ENCODE measurements around the gene OR6Y1. TPM values are rescaled to one million over a fixed set of nuclear protein-coding genes. Genes with fewer than 3 reads are reported as not detected.

Gene OR6Y1
- total RNA-seq, 1 experiment from 2014 or later, result not detected

GRCh38 chr1:158516966-158517365 is 37.2 kb downstream of the OR6Y1 start:
- H3K79me2 ChIP-seq (ENCODE audit: low read length), result no peaks in the 10 kb centered on the region
- H4K20me1 ChIP-seq (ENCODE audit: low read length), result no peaks in the 10 kb centered on the region
- H3K9me3 ChIP-seq (ENCODE audit: low read length), result no peaks in the 10 kb centered on the region
- no peaks in the 10 kb centered on the region for H3K4me1 ChIP-seq (ENCODE audit: insufficient read depth, low read length)
- no peaks in the 10 kb centered on the region for H3K36me3 ChIP-seq (ENCODE audit: low read depth, low read length)
- no peak overlapping the region for H3K9ac ChIP-seq (ENCODE audit: low read length)
- ChIA-PET POLR2A (ENCODE audit: unreplicated experiment) (no interaction called here), CTCF (no interaction called here)
- H3K27ac ChIP-seq (ENCODE audit: low read length), result no peak overlapping the region
- no peaks in the 10 kb centered on the region for H3K9me2 ChIP-seq (replicated peaks; ENCODE audit: low read length)
- H3F3A ChIP-seq (ENCODE audit: low read length, unreplicated experiment), result no peaks in the 10 kb centered on the region
- BruUV-seq (replicated peaks), result no TSS peak
- TF ChIP-seq EZH2 (IDR thresholded peaks at IDR 0.05; ENCODE audit: low read length, unreplicated experiment) (no peak), CTCF (conservative IDR thresholded peaks at IDR 0.05; ENCODE audit: low read depth, low read length) (no peak)
- no peak overlapping the region for H3K4me3 ChIP-seq (ENCODE audit: low read length)
- no peak overlapping the region for H3K4me2 ChIP-seq (ENCODE audit: low read length)
- ATAC-seq (no peak), DNase-seq (no peak)
- H2AFZ ChIP-seq (ENCODE audit: low read length), result no peak overlapping the region
- H3K27me3 ChIP-seq (ENCODE audit: low read length), result peaks cover 15% of the 10 kb centered on the region
- intact Hi-C loops (cut with micrococcal nuclease), result no loop called here

- TF ChIP-seq CTCF (conservative IDR thresholded peaks at IDR 0.05; ENCODE audit: low read depth, low read length), result no peak
- no peak for TF ChIP-seq EZH2phosphoT487 (IDR thresholded peaks at IDR 0.05; ENCODE audit: borderline replicate concordance, low read length)
- TF ChIP-seq EZH2 (IDR thresholded peaks at IDR 0.05; ENCODE audit: low read length, unreplicated experiment), result no peak
- H3K27me3 ChIP-seq (ENCODE audit: low read length), result peaks cover 11% of the 10 kb centered on the region; the same call in 1 of the 2 replicates
- no peaks in the 10 kb centered on the region for H3K79me2 ChIP-seq (ENCODE audit: low read length)
- no TSS peak for BruUV-seq (replicated peaks)
- no peak overlapping the region for H3K27ac ChIP-seq (ENCODE audit: low read length)
- no peak overlapping the region for H3K9ac ChIP-seq (ENCODE audit: low read length)
- no peak overlapping the region for H3K4me3 ChIP-seq (ENCODE audit: low read length)
- H4K20me1 ChIP-seq (ENCODE audit: low read length), result no peaks in the 10 kb centered on the region
- CTCF ChIA-PET, result no interaction called here
- H3K4me1 ChIP-seq (ENCODE audit: insufficient read depth, low read length), result no peaks in the 10 kb centered on the region
- POLR2A ChIA-PET (ENCODE audit: unreplicated experiment), result no interaction called here
- intact Hi-C loops (cut with micrococcal nuclease), result loop anchor here (5.0 kb wide), 1 partner anchor 488 kb away; no protein-coding TSS in a partner anchor
- H3K9me2 ChIP-seq (replicated peaks; ENCODE audit: low read length), result no peaks in the 10 kb centered on the region
- no peaks in the 10 kb centered on the region for H3K9me3 ChIP-seq (ENCODE audit: low read length)
- H2AFZ ChIP-seq (ENCODE audit: low read length), result no peak overlapping the region
- H3K36me3 ChIP-seq (ENCODE audit: low read depth, low read length), result peaks cover 2% of the 10 kb centered on the region; the same call in 1 of the 2 replicates
- ATAC-seq (no peak), DNase-seq (no peak)
- no peak overlapping the region for H3K4me2 ChIP-seq (ENCODE audit: low read length)
- H3F3A ChIP-seq (ENCODE audit: low read length, unreplicated experiment), result no peaks in the 10 kb centered on the region
Measured at GRCh38 chr1:158509471-158510156, 44.6 kb downstream of the OR6Y1 start.

- ATAC-seq, result no peak
- no TSS peak for BruUV-seq (replicated peaks)
- intact Hi-C loops (cut with micrococcal nuclease), result loop anchor here (5.0 kb wide), 1 partner anchor 490 kb away; no protein-coding TSS in a partner anchor
- H3K27ac ChIP-seq (ENCODE audit: low read length), result no peak overlapping the region
- H2AFZ ChIP-seq (ENCODE audit: low read length), result no peak overlapping the region
- H3K4me2 ChIP-seq (ENCODE audit: low read length), result no peak overlapping the region
- peaks cover 2% of the 10 kb centered on the region; the same call in 1 of the 2 replicates for H3K36me3 ChIP-seq (ENCODE audit: low read depth, low read length)
- POLR2A ChIA-PET (ENCODE audit: unreplicated experiment), result no interaction called here
- H3K9ac ChIP-seq (ENCODE audit: low read length), result no peak overlapping the region
- no peaks in the 10 kb centered on the region for H3K79me2 ChIP-seq (ENCODE audit: low read length)
- DNase-seq, result no peak
- H3K9me2 ChIP-seq (replicated peaks; ENCODE audit: low read length), result no peaks in the 10 kb centered on the region
- no peaks in the 10 kb centered on the region for H3K4me1 ChIP-seq (ENCODE audit: insufficient read depth, low read length)
- no peaks in the 10 kb centered on the region for H4K20me1 ChIP-seq (ENCODE audit: low read length)
- H3F3A ChIP-seq (ENCODE audit: low read length, unreplicated experiment), result no peaks in the 10 kb centered on the region
- no peak overlapping the region for H3K4me3 ChIP-seq (ENCODE audit: low read length)
- H3K9me3 ChIP-seq (ENCODE audit: low read length), result no peaks in the 10 kb centered on the region
- CTCF ChIA-PET, result no interaction called here
- H3K27me3 ChIP-seq (ENCODE audit: low read length), result peaks cover 9% of the 10 kb centered on the region; the same call in 1 of the 2 replicates
- TF ChIP-seq CTCF (conservative IDR thresholded peaks at IDR 0.05; ENCODE audit: low read depth, low read length), result no peak
- TF ChIP-seq EZH2 (IDR thresholded peaks at IDR 0.05; ENCODE audit: low read length, unreplicated experiment), result no peak
- TF ChIP-seq EZH2phosphoT487 (IDR thresholded peaks at IDR 0.05; ENCODE audit: borderline replicate concordance, low read length), result no peak
Measured at GRCh38 chr1:158507511-158507910, 46.7 kb downstream of the OR6Y1 start.
